ENCODE results near the gene CPD. TPM values are rescaled to one million over a fixed set of nuclear protein-coding genes. Genes with fewer than 3 reads are reported as not detected.
A peak's percentile ranks its signal among the peaks of the same experiment; 100 is the strongest.

CPD gene
- total and polyA plus RNA-seq, 2 of the 13 experiments (the other 11 are each of a cell fraction or from before 2014, with no cell fraction given) = 46.1 to 72.3 TPM

- TF ChIP-seq NFATC3 (CRISPR knock-in tag; IDR thresholded peaks at IDR 0.05) (no peak), NFE2L1 (CRISPR knock-in tag; IDR thresholded peaks at IDR 0.05; ENCODE audit: borderline replicate concordance) (no peak), ZSCAN25 (CRISPR knock-in tag; IDR thresholded peaks at IDR 0.05) (peak; percentile 57; the same call in 1 of the 2 replicates), RNF2 (conservative IDR thresholded peaks at IDR 0.05; ENCODE audit: low read depth) (no peak), ARID2 (CRISPR knock-in tag; IDR thresholded peaks at IDR 0.05; ENCODE audit: borderline replicate concordance) (peak; percentile 93), ZNF317 (CRISPR knock-in tag; IDR thresholded peaks at IDR 0.05) (no peak), GPBP1L1 (CRISPR knock-in tag; IDR thresholded peaks at IDR 0.05) (no peak), ZNF776 (CRISPR knock-in tag; IDR thresholded peaks at IDR 0.05) (no peak), IKZF4 (CRISPR knock-in tag; IDR thresholded peaks at IDR 0.05; ENCODE audit: borderline replicate concordance, low read depth, not compliant biosample characterization) (peak; percentile 79), ZNF569 (CRISPR knock-in tag; IDR thresholded peaks at IDR 0.05; ENCODE audit: borderline replicate concordance) (no peak), ZNF296 (CRISPR knock-in tag; conservative IDR thresholded peaks at IDR 0.05) (no peak), NR2F2 (IDR thresholded peaks at IDR 0.05; ENCODE audit: borderline replicate concordance, low read depth) (peak; percentile 65; the same call in 1 of the 2 replicates), ZNF547 (CRISPR knock-in tag; IDR thresholded peaks at IDR 0.05) (no peak), ZNF367 (CRISPR knock-in tag; IDR thresholded peaks at IDR 0.05; ENCODE audit: borderline replicate concordance) (no peak), RBM39 (IDR thresholded peaks at IDR 0.05; ENCODE audit: low read depth, low read length, poor library complexity, severe bottlenecking) (no peak), ZNF234 (CRISPR knock-in tag; conservative IDR thresholded peaks at IDR 0.05) (no peak), ZNF639 (CRISPR knock-in tag; conservative IDR thresholded peaks at IDR 0.05) (peak; percentile 68; the same call in 1 of the 2 replicates), NAIF1 (CRISPR knock-in tag; IDR thresholded peaks at IDR 0.05; ENCODE audit: borderline replicate concordance) (peak; percentile 88), ZBTB37 (CRISPR knock-in tag; IDR thresholded peaks at IDR 0.05) (0 out of 2 replicates have a peak, but pooled peaks have one; percentile 33), ZNF326 (CRISPR knock-in tag; IDR thresholded peaks at IDR 0.05; ENCODE audit: borderline replicate concordance) (no peak), MED1 (CRISPR knock-in tag; IDR thresholded peaks at IDR 0.05) (peak; percentile 97), MXI1 (IDR thresholded peaks at IDR 0.05; ENCODE audit: borderline replicate concordance, low read depth, low read length) (peak; percentile 60; the same call in 1 of the 3 replicates), ZNF574 (CRISPR knock-in tag; IDR thresholded peaks at IDR 0.05) (peak; percentile 75)
These were observed 34.2 kb upstream of the CPD start (continued) for GRCh38 chr17:30344283-30345088.
